Lower leg skin (tissue), 3 donors: ENCODE measurements around the gene OR11G2.

Experiments used
- POLR2A ChIP-seq, 2 donors: fragments of 450-650 bp; IDR thresholded peaks; one replicate each; pipeline ENCODE4 v1.6.1; 2016 to 2017; ENCODE audit warnings: antibody characterized with exemption in 2 of 2, mild to moderate bottlenecking in 1 of 2, moderate library complexity in 1 of 2
- TF ChIP-seq, protein P1 (sequence below), 3 donors: fragments of 450-650 bp; IDR thresholded peaks; one replicate each; pipeline ENCODE4 v1.5.1; 2016; ENCODE audit warnings: antibody characterized with exemption in 3 of 3, mild to moderate bottlenecking in 3 of 3, moderate library complexity in 2 of 3

GRCh38 chr14:20143911-20144310 is 46.8 kb upstream of the OR11G2 start:
- TF ChIP-seq, protein P1, sequence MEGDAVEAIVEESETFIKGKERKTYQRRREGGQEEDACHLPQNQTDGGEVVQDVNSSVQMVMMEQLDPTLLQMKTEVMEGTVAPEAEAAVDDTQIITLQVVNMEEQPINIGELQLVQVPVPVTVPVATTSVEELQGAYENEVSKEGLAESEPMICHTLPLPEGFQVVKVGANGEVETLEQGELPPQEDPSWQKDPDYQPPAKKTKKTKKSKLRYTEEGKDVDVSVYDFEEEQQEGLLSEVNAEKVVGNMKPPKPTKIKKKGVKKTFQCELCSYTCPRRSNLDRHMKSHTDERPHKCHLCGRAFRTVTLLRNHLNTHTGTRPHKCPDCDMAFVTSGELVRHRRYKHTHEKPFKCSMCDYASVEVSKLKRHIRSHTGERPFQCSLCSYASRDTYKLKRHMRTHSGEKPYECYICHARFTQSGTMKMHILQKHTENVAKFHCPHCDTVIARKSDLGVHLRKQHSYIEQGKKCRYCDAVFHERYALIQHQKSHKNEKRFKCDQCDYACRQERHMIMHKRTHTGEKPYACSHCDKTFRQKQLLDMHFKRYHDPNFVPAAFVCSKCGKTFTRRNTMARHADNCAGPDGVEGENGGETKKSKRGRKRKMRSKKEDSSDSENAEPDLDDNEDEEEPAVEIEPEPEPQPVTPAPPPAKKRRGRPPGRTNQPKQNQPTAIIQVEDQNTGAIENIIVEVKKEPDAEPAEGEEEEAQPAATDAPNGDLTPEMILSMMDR (IDR thresholded peaks at IDR 0.05), result no peak
- TF ChIP-seq POLR2A (IDR thresholded peaks at IDR 0.05), result no peak
